A549 (cell line): ENCODE measurements around the gene CCL17. TPM values are rescaled to one million over a fixed set of nuclear protein-coding genes. Genes with fewer than 3 reads are reported as not detected.

ENCODE experiments used
- ATAC-seq, 2 experiments: fragments of 200-7000 bp in 1 of 2; fragments of >200 bp in 1 of 2; cut with Nextera tagmentation in 1 of 2; cut with Tn5 transposase in 1 of 2; 3 replicates each; pipeline versions ENCODE4 v1.8.0 to v1.9.1; 2018 to 2020; ENCODE audit warnings: mild to moderate bottlenecking in 1 of 2, moderate library complexity in 1 of 2
- CTCF ChIA-PET: fragments of 300-600 bp; sonication (Branson Sonifier 250); formaldehyde crosslinking; extraction: SDS; loops from one replicate; lab custom pipeline; 2021; ENCODE audit warnings: antibody characterized with exemption, inconsistent platforms; lab: Yijun Ruan, JAX
- POLR2A ChIA-PET: fragments of 350-600 bp; formaldehyde crosslinking; extraction: SDS; loops from one replicate; lab custom pipeline; 2021; ENCODE audit warnings: antibody characterized with exemption, inconsistent platforms; lab: Yijun Ruan, JAX
- DNase-seq, 2 experiments: peaks; one replicate each; pipeline versions ENCODE4 v3.0.0 to v3.0.0-alpha.2; 2011 to 2016; ENCODE audit warnings: low read depth in 1 of 2, low spot score in 1 of 2
- FAIRE-seq: peaks from 2 replicates; lab custom pipeline; 2011; peaks lifted over from hg19 to GRCh38; lab: Jason Lieb, UNC
- H3K27ac ChIP-seq, 2 experiments: fragments of >200 bp; sonication (Bioruptor Twin); formaldehyde crosslinking; 3 replicates each; pipeline ENCODE4 v1.5.1; 2016 to 2017
- H3K4me1 ChIP-seq: fragments of >200 bp; sonication (Bioruptor Twin); formaldehyde crosslinking; 3 replicates; pipeline ENCODE4 v1.6.1; 2016
- H3K4me2 ChIP-seq: fragments of >200 bp; sonication (Bioruptor Twin); formaldehyde crosslinking; 3 replicates; pipeline ENCODE4 v1.6.1; 2016
- H3K4me3 ChIP-seq: fragments of >200 bp; sonication (Bioruptor Twin); formaldehyde crosslinking; 3 replicates; pipeline ENCODE4 v1.5.1; 2016
- H3K9me3 ChIP-seq: fragments of >200 bp; sonication (Bioruptor Twin); formaldehyde crosslinking; 3 replicates; pipeline ENCODE4 v1.6.1; 2016
- BHLHE40 ChIP-seq: IDR thresholded peaks from 2 replicates; pipeline ENCODE4 v1.6.1; 2012; ENCODE audit warnings: low read depth, low read length, inconsistent platforms
- CBX2 ChIP-seq: fragments of 200-600 bp; sonication (generic); IDR thresholded peaks from 2 replicates; pipeline ENCODE4 v1.6.1; 2016; ENCODE audit warnings: low read depth, mild to moderate bottlenecking, borderline replicate concordance
- CEBPB ChIP-seq, 2 experiments: fragments of >200 bp in 1 of 2; sonication (Bioruptor Twin) in 1 of 2; formaldehyde crosslinking in 1 of 2; IDR thresholded peaks; 2 replicates each; pipeline ENCODE4 v1.6.1; 2012 to 2016
- EHF ChIP-seq: fragments of 250-450 bp; sonication (Bioruptor Pico); IDR thresholded peaks from 2 replicates; pipeline ENCODE4 v1.5.0; 2020; ENCODE audit warnings: mild to moderate bottlenecking
- FOSB ChIP-seq: fragments of 250-450 bp; sonication (Bioruptor Pico); IDR thresholded peaks from 2 replicates; pipeline ENCODE4 v1.5.0; 2020; ENCODE audit warnings: mild to moderate bottlenecking, moderate library complexity
- FOSL2 ChIP-seq, 2 experiments: fragments of 450-650 bp in 1 of 2; fragments of >200 bp in 1 of 2; sonication (Bioruptor Twin) in 1 of 2; formaldehyde crosslinking; IDR thresholded peaks; 2 replicates each; pipeline versions ENCODE4 v1.5.0 to v1.6.1; 2016 to 2020; ENCODE audit warnings: mild to moderate bottlenecking in 1 of 2, moderate library complexity in 1 of 2
- HEYL ChIP-seq: fragments of 250-450 bp; sonication (Bioruptor Pico); IDR thresholded peaks from 2 replicates; pipeline ENCODE4 v1.8.0; 2021; ENCODE audit warnings: mild to moderate bottlenecking, moderate library complexity
- HOXB5 ChIP-seq: fragments of 250-450 bp; sonication (Bioruptor Pico); IDR thresholded peaks from 2 replicates; pipeline ENCODE4 v1.5.0; 2020; ENCODE audit warnings: mild to moderate bottlenecking, moderate library complexity
- MAZ ChIP-seq: fragments of 150-350 bp; IDR thresholded peaks from 2 replicates; pipeline ENCODE4 v1.6.1; 2014; ENCODE audit warnings: antibody characterized with exemption, low read depth, low read length, borderline replicate concordance
- NPAS2 ChIP-seq: fragments of 250-450 bp; sonication (Bioruptor Pico); IDR thresholded peaks from 2 replicates; pipeline ENCODE4 v1.8.0; 2022; ENCODE audit warnings: mild to moderate bottlenecking, moderate library complexity, borderline replicate concordance
- PHF8 ChIP-seq: fragments of 200-600 bp; sonication (generic); IDR thresholded peaks from 2 replicates; pipeline ENCODE4 v1.6.1; 2016; ENCODE audit warnings: low read depth, mild to moderate bottlenecking, antibody characterized with exemption, moderate library complexity, borderline replicate concordance
- RFX5 ChIP-seq: fragments of 450-650 bp; IDR thresholded peaks from 2 replicates; pipeline ENCODE4 v1.7.1; 2014; ENCODE audit warnings: antibody characterized with exemption, mild to moderate bottlenecking, moderate library complexity
- TP53 ChIP-seq: fragments of 250-450 bp; sonication (Bioruptor Pico); IDR thresholded peaks from 2 replicates; pipeline ENCODE4 v1.5.0; 2021; ENCODE audit warnings: mild to moderate bottlenecking, moderate library complexity
- ZC3H11A ChIP-seq: fragments of 450-650 bp; IDR thresholded peaks from 2 replicates; pipeline ENCODE4 v1.6.1; 2014; ENCODE audit warnings: antibody characterized with exemption, mild to moderate bottlenecking
- ZFP36 ChIP-seq: fragments of 450-650 bp; IDR thresholded peaks from 2 replicates; pipeline ENCODE4 v1.6.1; 2014; ENCODE audit warnings: borderline replicate concordance; ENCODE audit not compliant: partially characterized antibody
- WGBS: methylation state at CpG from one replicate; pipeline ENCODE4 v1.1.6; 2017; ENCODE audit errors: missing lambda C conversion rate; 5-methylcytosine and 5-hydroxymethylcytosine counted together
- polyA plus RNA-seq, 4 experiments: library from polyadenylated mRNA; depleted of rRNA in 3 of 4; stranded (reverse); fragments of >200 nt; fragmentation: RNase III in 1 of 4; extraction: RNeasy Plus Mini Kit Qiagen cat#74134 plus additional on column Dnase treatment in 1 of 4; gene quantifications; 2 replicates in 3 of 4; 3 replicates in 1 of 4; pipeline ENCODE4 v1.2.3, GENCODE V29; 2011 to 2017
- TF ChIP-seq, protein P1 (sequence below): fragments of >200 bp; sonication (Bioruptor Twin); formaldehyde crosslinking; IDR thresholded peaks from 3 replicates; pipeline ENCODE4 v1.5.1; 2016
- TF ChIP-seq, protein P2 (sequence below): fragments of 250-450 bp; sonication (Bioruptor Pico); IDR thresholded peaks from 2 replicates; pipeline ENCODE4 v1.5.0; 2021; ENCODE audit warnings: mild to moderate bottlenecking, moderate library complexity, borderline replicate concordance
- TF ChIP-seq, protein P3 (sequence below): fragments of 200-600 bp; sonication (generic); IDR thresholded peaks from 2 replicates; pipeline ENCODE4 v1.6.1; 2016; ENCODE audit warnings: antibody characterized with exemption, mild to moderate bottlenecking, moderate library complexity
- TF ChIP-seq, protein P4 (sequence below): IDR thresholded peaks from 2 replicates; pipeline ENCODE4 v1.6.1; 2012

CCL17 gene
- polyA plus RNA-seq, 2 of the 4 experiments (the other 2 are of a cell fraction) = not detected

DNA sequence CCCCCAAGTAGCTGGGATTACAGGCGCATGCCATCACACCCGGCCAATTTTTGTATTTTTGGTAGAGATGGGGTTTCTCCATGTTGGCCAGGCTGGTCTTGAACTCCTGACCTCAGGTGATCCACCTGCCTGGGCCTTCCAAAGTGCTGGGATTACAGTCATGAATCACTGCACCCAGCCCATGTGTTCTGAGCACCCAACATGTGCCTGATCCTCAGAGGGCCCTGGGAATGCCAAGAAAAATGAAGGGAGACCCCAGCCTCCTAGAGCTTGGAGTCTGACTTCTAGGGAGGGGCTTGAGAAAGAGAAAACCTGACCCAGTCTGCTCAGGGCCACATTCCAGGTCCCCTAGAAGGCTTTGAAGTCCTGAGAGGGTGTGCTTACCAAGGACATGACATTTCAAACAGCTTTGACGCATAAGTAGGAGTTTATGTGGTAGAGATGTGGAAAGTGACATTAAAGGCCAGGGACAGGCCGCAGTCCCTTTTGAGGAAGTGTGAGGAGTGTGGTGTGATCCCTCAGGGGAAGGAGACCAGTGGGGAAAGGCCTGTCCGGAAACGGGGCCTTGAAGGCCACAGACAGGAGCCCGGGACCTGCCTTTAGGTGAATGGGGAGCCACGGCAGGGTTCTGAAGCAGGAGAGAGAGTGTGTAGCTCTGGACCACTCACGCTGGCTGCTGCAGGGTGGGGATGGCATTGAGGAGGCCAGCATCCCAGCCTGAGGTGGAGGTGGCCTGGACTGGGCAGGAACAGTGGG, 47.1 kb upstream of the CCL17 start (continued):
- TF ChIP-seq, protein P1, sequence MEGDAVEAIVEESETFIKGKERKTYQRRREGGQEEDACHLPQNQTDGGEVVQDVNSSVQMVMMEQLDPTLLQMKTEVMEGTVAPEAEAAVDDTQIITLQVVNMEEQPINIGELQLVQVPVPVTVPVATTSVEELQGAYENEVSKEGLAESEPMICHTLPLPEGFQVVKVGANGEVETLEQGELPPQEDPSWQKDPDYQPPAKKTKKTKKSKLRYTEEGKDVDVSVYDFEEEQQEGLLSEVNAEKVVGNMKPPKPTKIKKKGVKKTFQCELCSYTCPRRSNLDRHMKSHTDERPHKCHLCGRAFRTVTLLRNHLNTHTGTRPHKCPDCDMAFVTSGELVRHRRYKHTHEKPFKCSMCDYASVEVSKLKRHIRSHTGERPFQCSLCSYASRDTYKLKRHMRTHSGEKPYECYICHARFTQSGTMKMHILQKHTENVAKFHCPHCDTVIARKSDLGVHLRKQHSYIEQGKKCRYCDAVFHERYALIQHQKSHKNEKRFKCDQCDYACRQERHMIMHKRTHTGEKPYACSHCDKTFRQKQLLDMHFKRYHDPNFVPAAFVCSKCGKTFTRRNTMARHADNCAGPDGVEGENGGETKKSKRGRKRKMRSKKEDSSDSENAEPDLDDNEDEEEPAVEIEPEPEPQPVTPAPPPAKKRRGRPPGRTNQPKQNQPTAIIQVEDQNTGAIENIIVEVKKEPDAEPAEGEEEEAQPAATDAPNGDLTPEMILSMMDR = no peak
- TF ChIP-seq CEBPB (IDR thresholded peaks at IDR 0.05) (no peak), PHF8 (no peak), FOSL2 (IDR thresholded peaks at IDR 0.05) (no peak), FOSL2 (CRISPR knock-in tag; IDR thresholded peaks at IDR 0.05) (no peak), HOXB5 (no peak), RFX5 (no peak)
- TF ChIP-seq, protein P2, sequence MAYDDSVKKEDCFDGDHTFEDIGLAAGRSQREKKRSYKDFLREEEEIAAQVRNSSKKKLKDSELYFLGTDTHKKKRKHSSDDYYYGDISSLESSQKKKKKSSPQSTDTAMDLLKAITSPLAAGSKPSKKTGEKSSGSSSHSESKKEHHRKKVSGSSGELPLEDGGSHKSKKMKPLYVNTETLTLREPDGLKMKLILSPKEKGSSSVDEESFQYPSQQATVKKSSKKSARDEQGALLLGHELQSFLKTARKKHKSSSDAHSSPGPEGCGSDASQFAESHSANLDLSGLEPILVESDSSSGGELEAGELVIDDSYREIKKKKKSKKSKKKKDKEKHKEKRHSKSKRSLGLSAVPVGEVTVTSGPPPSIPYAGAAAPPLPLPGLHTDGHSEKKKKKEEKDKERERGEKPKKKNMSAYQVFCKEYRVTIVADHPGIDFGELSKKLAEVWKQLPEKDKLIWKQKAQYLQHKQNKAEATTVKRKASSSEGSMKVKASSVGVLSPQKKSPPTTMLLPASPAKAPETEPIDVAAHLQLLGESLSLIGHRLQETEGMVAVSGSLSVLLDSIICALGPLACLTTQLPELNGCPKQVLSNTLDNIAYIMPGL (CRISPR knock-in tag) = no peak

DNA sequence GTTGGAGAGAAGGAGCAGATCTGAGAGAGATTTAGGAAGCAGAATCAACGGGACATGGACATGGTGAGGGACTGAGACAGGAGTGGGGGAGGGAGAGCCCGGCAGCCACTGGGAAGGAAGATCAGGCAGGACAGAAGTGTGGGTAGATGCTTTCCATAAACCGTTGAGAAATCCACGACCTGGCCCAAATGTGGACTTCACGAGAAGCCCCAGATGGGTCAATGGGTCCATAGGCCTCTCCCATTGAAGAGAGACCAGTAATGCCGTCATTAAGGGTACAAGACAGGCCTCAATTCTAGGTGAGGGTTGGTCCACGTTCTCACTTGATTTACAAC, 46.5 kb upstream of the CCL17 start:
- H3K9me3 ChIP-seq = no peaks in the 10 kb centered on the region
- DNase-seq (no peak), FAIRE-seq (no peak), ATAC-seq (no peak)
- no peak overlapping the region for H3K4me3 ChIP-seq
- CTCF ChIA-PET = interaction anchor here (0.9 kb wide), 1 partner anchor 61 kb away, joined by 3 read pairs; no protein-coding TSS in a partner anchor
- WGBS = 67% methylated on average over 7 of the region's 7 CpGs
- H3K4me1 ChIP-seq = no peaks in the 10 kb centered on the region
- TF ChIP-seq, protein P3, sequence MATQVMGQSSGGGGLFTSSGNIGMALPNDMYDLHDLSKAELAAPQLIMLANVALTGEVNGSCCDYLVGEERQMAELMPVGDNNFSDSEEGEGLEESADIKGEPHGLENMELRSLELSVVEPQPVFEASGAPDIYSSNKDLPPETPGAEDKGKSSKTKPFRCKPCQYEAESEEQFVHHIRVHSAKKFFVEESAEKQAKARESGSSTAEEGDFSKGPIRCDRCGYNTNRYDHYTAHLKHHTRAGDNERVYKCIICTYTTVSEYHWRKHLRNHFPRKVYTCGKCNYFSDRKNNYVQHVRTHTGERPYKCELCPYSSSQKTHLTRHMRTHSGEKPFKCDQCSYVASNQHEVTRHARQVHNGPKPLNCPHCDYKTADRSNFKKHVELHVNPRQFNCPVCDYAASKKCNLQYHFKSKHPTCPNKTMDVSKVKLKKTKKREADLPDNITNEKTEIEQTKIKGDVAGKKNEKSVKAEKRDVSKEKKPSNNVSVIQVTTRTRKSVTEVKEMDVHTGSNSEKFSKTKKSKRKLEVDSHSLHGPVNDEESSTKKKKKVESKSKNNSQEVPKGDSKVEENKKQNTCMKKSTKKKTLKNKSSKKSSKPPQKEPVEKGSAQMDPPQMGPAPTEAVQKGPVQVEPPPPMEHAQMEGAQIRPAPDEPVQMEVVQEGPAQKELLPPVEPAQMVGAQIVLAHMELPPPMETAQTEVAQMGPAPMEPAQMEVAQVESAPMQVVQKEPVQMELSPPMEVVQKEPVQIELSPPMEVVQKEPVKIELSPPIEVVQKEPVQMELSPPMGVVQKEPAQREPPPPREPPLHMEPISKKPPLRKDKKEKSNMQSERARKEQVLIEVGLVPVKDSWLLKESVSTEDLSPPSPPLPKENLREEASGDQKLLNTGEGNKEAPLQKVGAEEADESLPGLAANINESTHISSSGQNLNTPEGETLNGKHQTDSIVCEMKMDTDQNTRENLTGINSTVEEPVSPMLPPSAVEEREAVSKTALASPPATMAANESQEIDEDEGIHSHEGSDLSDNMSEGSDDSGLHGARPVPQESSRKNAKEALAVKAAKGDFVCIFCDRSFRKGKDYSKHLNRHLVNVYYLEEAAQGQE = no peak
- no peak for TF ChIP-seq NPAS2 (CRISPR knock-in tag)
- POLR2A ChIA-PET = no interaction called here
- H3K27ac ChIP-seq = no peak overlapping the region
- no peak overlapping the region for H3K4me2 ChIP-seq

DNA sequence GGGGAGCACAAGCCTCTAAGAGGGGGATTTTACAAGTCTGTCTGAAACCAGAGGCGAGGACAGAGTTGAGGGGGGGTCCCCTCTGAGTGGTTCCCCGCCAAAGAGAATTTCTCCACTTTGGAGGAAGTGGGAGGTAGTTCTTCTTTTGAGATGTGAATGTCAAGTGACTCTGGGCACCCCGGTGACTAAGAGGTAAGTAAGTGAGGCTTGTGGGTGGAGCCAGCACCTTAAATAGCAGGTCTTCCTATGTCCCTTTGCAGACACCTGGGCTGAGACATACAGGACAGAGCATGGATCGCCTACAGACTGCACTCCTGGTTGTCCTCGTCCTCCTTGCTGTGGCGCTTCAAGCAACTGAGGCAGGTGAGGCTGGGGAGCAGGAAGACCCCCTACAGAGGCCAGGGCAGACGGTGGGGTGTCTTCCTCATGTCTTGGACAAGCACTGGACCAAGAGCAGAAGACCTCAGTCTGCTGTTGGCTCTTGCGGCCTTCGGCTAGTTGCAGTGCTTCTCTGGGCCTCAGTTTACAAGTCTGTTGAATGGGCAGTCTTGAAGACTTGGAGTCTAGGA, 46.0 kb upstream of the CCL17 start, which contains the start of gene CCL22:
TSS of gene CCL22 (plus strand) at position 257 of the 569 bp plus-strand sequence. CDS start at position 291, 34 bp downstream.
- WGBS = 73% methylated on average over 8 of the region's 9 CpGs
- no peaks in the 10 kb centered on the region for H3K9me3 ChIP-seq
- H3K4me1 ChIP-seq = no peaks in the 10 kb centered on the region
- DNase-seq = no peak
- ATAC-seq = no peak
- no peak within 1 kb of the TSS for H3K27ac ChIP-seq
- CTCF ChIA-PET = interaction anchor here (0.9 to 1.7 kb wide), 2 partner anchors 12 to 58 kb away, joined by 3 to 8 read pairs; no protein-coding TSS in a partner anchor
- no peak within 1 kb of the TSS for H3K4me3 ChIP-seq
- POLR2A ChIA-PET = no interaction called here
- no peak for FAIRE-seq
- no peak within 1 kb of the TSS for H3K4me2 ChIP-seq
- no peak for TF ChIP-seq MAZ
- no peak for TF ChIP-seq CBX2
- TF ChIP-seq FOSB = no peak
- TF ChIP-seq ZC3H11A = no peak
- TF ChIP-seq BHLHE40 = no peak
- TF ChIP-seq EHF (CRISPR knock-in tag) = no peak
- TF ChIP-seq TP53 = no peak
- TF ChIP-seq ZFP36 = no peak
- TF ChIP-seq HEYL (CRISPR knock-in tag) = no peak
- TF ChIP-seq, protein P1 = no peak
- TF ChIP-seq, protein P4, sequence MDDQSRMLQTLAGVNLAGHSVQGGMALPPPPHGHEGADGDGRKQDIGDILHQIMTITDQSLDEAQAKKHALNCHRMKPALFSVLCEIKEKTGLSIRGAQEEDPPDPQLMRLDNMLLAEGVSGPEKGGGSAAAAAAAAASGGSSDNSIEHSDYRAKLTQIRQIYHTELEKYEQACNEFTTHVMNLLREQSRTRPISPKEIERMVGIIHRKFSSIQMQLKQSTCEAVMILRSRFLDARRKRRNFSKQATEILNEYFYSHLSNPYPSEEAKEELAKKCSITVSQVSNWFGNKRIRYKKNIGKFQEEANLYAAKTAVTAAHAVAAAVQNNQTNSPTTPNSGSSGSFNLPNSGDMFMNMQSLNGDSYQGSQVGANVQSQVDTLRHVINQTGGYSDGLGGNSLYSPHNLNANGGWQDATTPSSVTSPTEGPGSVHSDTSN = no peak
